ENCODE results near the gene SLX4IP. TPM values are rescaled to one million over a fixed set of nuclear protein-coding genes. Genes with fewer than 3 reads are reported as not detected.

The SLX4IP gene
- total RNA-seq, 2 donors from 2014 or later = 7.0 to 8.2 TPM

GRCh38 chr20:10560686-10561085 lies 125.6 kb downstream of the SLX4IP start:
- Histone ChIP-seq H3K4me3 (no peak overlapping the region), H3K27ac (no peak overlapping the region), H3K4me1 (replicated peaks) (no peaks in the 10 kb centered on the region), H3K36me3 (no peaks in the 10 kb centered on the region), H3K9me3 (no peaks in the 10 kb centered on the region), H3K27me3 (replicated peaks; ENCODE audit: insufficient read depth) (no peaks in the 10 kb centered on the region)
- intact Hi-C loops (cut with DNase I) = no loop called here
- TF ChIP-seq POLR2A (IDR thresholded peaks at IDR 0.05) = no peak
- TF ChIP-seq, protein P1, sequence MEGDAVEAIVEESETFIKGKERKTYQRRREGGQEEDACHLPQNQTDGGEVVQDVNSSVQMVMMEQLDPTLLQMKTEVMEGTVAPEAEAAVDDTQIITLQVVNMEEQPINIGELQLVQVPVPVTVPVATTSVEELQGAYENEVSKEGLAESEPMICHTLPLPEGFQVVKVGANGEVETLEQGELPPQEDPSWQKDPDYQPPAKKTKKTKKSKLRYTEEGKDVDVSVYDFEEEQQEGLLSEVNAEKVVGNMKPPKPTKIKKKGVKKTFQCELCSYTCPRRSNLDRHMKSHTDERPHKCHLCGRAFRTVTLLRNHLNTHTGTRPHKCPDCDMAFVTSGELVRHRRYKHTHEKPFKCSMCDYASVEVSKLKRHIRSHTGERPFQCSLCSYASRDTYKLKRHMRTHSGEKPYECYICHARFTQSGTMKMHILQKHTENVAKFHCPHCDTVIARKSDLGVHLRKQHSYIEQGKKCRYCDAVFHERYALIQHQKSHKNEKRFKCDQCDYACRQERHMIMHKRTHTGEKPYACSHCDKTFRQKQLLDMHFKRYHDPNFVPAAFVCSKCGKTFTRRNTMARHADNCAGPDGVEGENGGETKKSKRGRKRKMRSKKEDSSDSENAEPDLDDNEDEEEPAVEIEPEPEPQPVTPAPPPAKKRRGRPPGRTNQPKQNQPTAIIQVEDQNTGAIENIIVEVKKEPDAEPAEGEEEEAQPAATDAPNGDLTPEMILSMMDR (IDR thresholded peaks at IDR 0.05) = no peak
- no peak for TF ChIP-seq POLR2AphosphoS5 (IDR thresholded peaks at IDR 0.05)
- DNase-seq (ENCODE audit: low spot score) = no peak
- WGBS = 86% methylated on average over 2 of the region's 2 CpGs

DNA sequence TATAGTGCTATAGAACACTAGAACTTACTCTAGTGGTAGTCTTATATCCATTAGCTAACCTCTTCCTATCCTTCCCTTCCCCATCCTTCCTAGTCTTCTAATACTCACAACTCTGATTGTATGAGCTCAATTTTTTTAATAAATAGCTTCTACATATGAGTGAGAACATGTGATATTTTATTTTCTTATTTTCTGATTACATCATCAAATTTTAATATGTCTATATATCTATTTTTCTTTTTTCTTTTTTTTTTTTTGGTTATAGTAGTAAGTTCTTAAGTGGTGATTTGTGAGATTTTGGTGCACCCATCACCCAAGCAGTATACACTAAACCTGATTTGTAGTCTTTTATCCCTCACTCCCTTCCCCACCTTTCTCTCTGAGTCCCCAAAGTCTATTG lies 126.2 kb downstream of the SLX4IP start:
- H3K9me3 ChIP-seq = no peaks in the 10 kb centered on the region
- TF ChIP-seq POLR2AphosphoS5 (IDR thresholded peaks at IDR 0.05) (no peak), POLR2A (IDR thresholded peaks at IDR 0.05) (no peak)
- TF ChIP-seq, protein P1 (IDR thresholded peaks at IDR 0.05) = no peak
- no peak overlapping the region for H3K27ac ChIP-seq
- no peaks in the 10 kb centered on the region for H3K4me1 ChIP-seq (replicated peaks)
- no peaks in the 10 kb centered on the region for H3K36me3 ChIP-seq
- H3K4me3 ChIP-seq = no peak overlapping the region
- no peaks in the 10 kb centered on the region for H3K27me3 ChIP-seq (replicated peaks; ENCODE audit: insufficient read depth)
- intact Hi-C loops (cut with DNase I) = no loop called here
- DNase-seq (ENCODE audit: low spot score) = no peak

DNA sequence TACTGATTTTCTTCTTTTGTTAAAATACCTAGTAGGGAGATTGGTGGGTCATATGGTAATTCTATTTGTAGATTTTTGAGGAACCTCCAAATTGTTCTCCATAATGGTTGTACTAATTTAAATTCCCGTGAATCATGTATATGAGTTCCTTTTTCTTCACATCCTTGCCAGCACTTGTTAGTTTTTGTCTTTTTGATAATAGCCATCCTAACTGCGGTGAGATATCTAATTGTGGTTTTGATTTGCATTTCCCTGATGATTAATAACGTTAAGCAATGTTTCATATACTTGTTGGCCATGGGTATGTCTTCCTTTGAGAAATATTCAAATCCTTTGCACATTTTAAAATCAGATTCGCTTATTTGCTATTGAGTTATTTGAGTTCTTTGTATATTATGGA lies 127.8 kb downstream of the SLX4IP start:
- 94% methylated on average over 4 of the region's 4 CpGs for WGBS
- intact Hi-C loops (cut with DNase I) = no loop called here
- no peaks in the 10 kb centered on the region for H3K36me3 ChIP-seq
- no peak overlapping the region for H3K27ac ChIP-seq
- H3K4me3 ChIP-seq = no peak overlapping the region
- H3K9me3 ChIP-seq = no peaks in the 10 kb centered on the region
- DNase-seq (ENCODE audit: low spot score) = no peak
- H3K27me3 ChIP-seq (replicated peaks; ENCODE audit: insufficient read depth) = no peaks in the 10 kb centered on the region
- no peaks in the 10 kb centered on the region for H3K4me1 ChIP-seq (replicated peaks)
- TF ChIP-seq, protein P1 (IDR thresholded peaks at IDR 0.05) = no peak
- TF ChIP-seq POLR2A (IDR thresholded peaks at IDR 0.05) (no peak), POLR2AphosphoS5 (IDR thresholded peaks at IDR 0.05) (no peak)

GRCh38 chr20:10563935-10564492 lies 128.9 kb downstream of the SLX4IP start:
- DNase-seq (ENCODE audit: low spot score) = no peak
- WGBS = 94% methylated on average over 3 of the region's 3 CpGs
- intact Hi-C loops (cut with DNase I) = no loop called here

More at GRCh38 chr20:10563935-10564492, 128.9 kb downstream of the SLX4IP start:
- Histone ChIP-seq H3K27ac (no peak overlapping the region), H3K27me3 (replicated peaks; ENCODE audit: insufficient read depth) (no peaks in the 10 kb centered on the region), H3K4me3 (no peak overlapping the region), H3K4me1 (replicated peaks) (no peaks in the 10 kb centered on the region), H3K9me3 (no peaks in the 10 kb centered on the region), H3K36me3 (no peaks in the 10 kb centered on the region)
- TF ChIP-seq POLR2A (IDR thresholded peaks at IDR 0.05) (no peak), POLR2AphosphoS5 (IDR thresholded peaks at IDR 0.05) (no peak)
- TF ChIP-seq, protein P1 (IDR thresholded peaks at IDR 0.05) = no peak

Data from prostate gland (tissue), 2 donors.